ENCODE data around the gene TMPRSS7.

The TMPRSS7 gene

GRCh38 chr3:112078125-112079083 is 43.9 kb downstream of the TMPRSS7 start:
- no peak for TF ChIP-seq CTCF (IDR thresholded peaks at IDR 0.05; ENCODE audit: control insufficient read depth, extremely low read depth, insufficient read depth)
- no peak for DNase-seq (ENCODE audit: low read depth)

GRCh38 chr3:112083239-112083638 is 48.7 kb downstream of the TMPRSS7 start:
- no peak overlapping the region for H3K4me3 ChIP-seq (ENCODE audit: low read depth, low read length)
- DNase-seq (ENCODE audit: low read depth), result no peak
- no peak for TF ChIP-seq CTCF (IDR thresholded peaks at IDR 0.05; ENCODE audit: control insufficient read depth, extremely low read depth, insufficient read depth)

More at GRCh38 chr3:112078125-112079083, 43.9 kb downstream of the TMPRSS7 start:
- no peak overlapping the region for H3K4me3 ChIP-seq (ENCODE audit: low read depth, low read length)

- TF ChIP-seq CTCF (IDR thresholded peaks at IDR 0.05; ENCODE audit: control insufficient read depth, extremely low read depth, insufficient read depth), result no peak
- DNase-seq (ENCODE audit: low read depth), result no peak
- H3K4me3 ChIP-seq (ENCODE audit: low read depth, low read length), result no peak overlapping the region
Measured at GRCh38 chr3:112084980-112085705, 50.6 kb downstream of the TMPRSS7 start.

GRCh38 chr3:112085735-112086075 is 51.2 kb downstream of the TMPRSS7 start:
- no peak for DNase-seq (ENCODE audit: low read depth)
- TF ChIP-seq CTCF (IDR thresholded peaks at IDR 0.05; ENCODE audit: control insufficient read depth, extremely low read depth, insufficient read depth), result no peak
- H3K4me3 ChIP-seq (ENCODE audit: low read depth, low read length), result no peak overlapping the region

- H3K4me3 ChIP-seq (ENCODE audit: low read depth, low read length), result peak within 1 kb of the TSS; percentile 39
- no peak for TF ChIP-seq CTCF (IDR thresholded peaks at IDR 0.05; ENCODE audit: control insufficient read depth, extremely low read depth, insufficient read depth)
- no peak for DNase-seq (ENCODE audit: low read depth)
Measured at GRCh38 chr3:112086076-112086854, 51.7 kb downstream of the TMPRSS7 start, which contains the start of gene C3orf52. C3orf52 (plus strand) TSS chr3:112086389; CDS start chr3:112086408, 19 bp downstream.

- no peak for DNase-seq (ENCODE audit: low read depth)
- no peak for TF ChIP-seq CTCF (IDR thresholded peaks at IDR 0.05; ENCODE audit: control insufficient read depth, extremely low read depth, insufficient read depth)
- H3K4me3 ChIP-seq (ENCODE audit: low read depth, low read length), result peak overlapping the region; percentile 39; the same call in 1 of the 2 replicates
Measured at GRCh38 chr3:112086875-112087524, 52.5 kb downstream of the TMPRSS7 start.

Measured in LNCaP clone FGC (cell line).